Fibroblast of lung (primary cell): Measurements from ENCODE around the gene PIM1.

ENCODE experiments used
- CTCF ChIP-seq, 2 donors: IDR thresholded peaks in 1 of 2; conservative IDR thresholded peaks in 1 of 2; 1 replicate in 1 of 2; 2 replicates in 1 of 2; pipeline ENCODE4 v1.5.1; 2011 to 2012; ENCODE audit warnings: low read length in 2 of 2, control low read depth in 1 of 2, inconsistent platforms in 1 of 2, low read depth in 1 of 2, mild to moderate bottlenecking in 1 of 2
- EZH2 ChIP-seq: IDR thresholded peaks from 2 replicates; pipeline ENCODE4 v1.5.1; 2012; ENCODE audit warnings: low read length, control low read depth, mild to moderate bottlenecking; ENCODE audit errors: missing control alignments

GRCh38 chr6:37138856-37139229, 31.1 kb upstream of the PIM1 start:
- TF ChIP-seq CTCF (conservative IDR thresholded peaks at IDR 0.05 in 1 of 2, IDR thresholded peaks at IDR 0.05 in 1 of 2; ENCODE audit: low read depth in 1 of 2, low read length in 2 of 2) (no peak), EZH2 (no peak)
